ENCODE results near the gene STARD10. TPM values are rescaled to one million over a fixed set of nuclear protein-coding genes. Genes with fewer than 3 reads are reported as not detected.
A peak's percentile ranks its signal among the peaks of the same experiment; 100 is the strongest.

The STARD10 gene
- total and polyA plus RNA-seq, 8 donors, result 99.5 to 366 (median 164) TPM

DNA sequence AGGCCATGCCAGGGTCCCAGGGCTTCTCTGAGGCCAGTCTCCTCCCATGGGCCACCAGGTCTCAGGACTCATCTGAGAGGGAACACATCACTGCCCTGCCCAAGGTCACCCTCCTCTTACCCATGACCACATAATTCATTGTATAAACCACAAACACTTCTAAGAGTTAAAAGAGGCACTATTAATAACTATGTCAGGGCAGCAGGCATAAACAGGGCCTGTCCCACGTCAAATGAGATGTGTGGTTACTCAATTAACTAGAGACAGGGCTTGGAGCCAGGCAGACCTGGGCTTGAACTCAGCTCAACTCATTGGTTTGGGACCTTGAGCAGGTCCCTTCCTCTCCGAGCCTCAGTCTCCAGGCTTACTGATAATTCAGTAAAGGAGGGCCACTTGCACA lies 74.7 kb downstream of the STARD10 start:
- no peak for ATAC-seq
- no peaks in the 10 kb centered on the region for H3K27me3 ChIP-seq
- H3K4me1 ChIP-seq, result peaks cover 13 to 27% (median 20%) of the 10 kb centered on the region in 3 donors
- peak in 1 of 6 donors; percentile 44 for DNase-seq
- H3K36me3 ChIP-seq, result no peaks in the 10 kb centered on the region
- no peak for FAIRE-seq
- 1 to 8% methylated on average over 2 of the region's 2 CpGs for WGBS, 2 donors
- TF ChIP-seq, protein P1, sequence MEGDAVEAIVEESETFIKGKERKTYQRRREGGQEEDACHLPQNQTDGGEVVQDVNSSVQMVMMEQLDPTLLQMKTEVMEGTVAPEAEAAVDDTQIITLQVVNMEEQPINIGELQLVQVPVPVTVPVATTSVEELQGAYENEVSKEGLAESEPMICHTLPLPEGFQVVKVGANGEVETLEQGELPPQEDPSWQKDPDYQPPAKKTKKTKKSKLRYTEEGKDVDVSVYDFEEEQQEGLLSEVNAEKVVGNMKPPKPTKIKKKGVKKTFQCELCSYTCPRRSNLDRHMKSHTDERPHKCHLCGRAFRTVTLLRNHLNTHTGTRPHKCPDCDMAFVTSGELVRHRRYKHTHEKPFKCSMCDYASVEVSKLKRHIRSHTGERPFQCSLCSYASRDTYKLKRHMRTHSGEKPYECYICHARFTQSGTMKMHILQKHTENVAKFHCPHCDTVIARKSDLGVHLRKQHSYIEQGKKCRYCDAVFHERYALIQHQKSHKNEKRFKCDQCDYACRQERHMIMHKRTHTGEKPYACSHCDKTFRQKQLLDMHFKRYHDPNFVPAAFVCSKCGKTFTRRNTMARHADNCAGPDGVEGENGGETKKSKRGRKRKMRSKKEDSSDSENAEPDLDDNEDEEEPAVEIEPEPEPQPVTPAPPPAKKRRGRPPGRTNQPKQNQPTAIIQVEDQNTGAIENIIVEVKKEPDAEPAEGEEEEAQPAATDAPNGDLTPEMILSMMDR (IDR thresholded peaks at IDR 0.05), result no peak
- intact Hi-C loops (cut with DNase I), result no loop called here
- H3K9me3 ChIP-seq, result no peaks in the 10 kb centered on the region
- H3K27ac ChIP-seq, result peak overlapping the region in 2 of 4 donors; percentile 54 to 77
- peak overlapping the region in 1 of 4 donors; percentile 58 for H3K4me3 ChIP-seq

DNA sequence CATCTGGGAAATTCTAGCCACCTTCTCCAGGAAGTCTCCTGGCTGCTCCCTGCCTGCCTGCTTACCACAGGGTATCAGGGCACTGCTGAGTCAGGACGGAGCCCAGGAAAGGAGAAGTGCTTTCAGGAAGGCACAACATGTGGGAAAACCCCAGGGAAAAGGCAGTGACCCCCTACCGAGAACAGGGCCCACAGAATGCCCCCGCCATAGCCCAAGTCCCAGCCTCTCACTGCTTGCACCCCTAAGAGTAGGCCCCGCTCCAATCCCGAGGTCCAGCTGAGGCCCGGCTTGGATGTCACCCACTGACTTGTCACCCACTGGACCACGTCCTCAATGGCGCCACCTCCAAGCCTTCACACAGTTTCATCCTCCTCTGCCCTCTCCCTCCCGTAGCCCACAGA lies 75.7 kb downstream of the STARD10 start:
- FAIRE-seq, result no peak
- intact Hi-C loops (cut with DNase I), result no loop called here
- Histone ChIP-seq H3K9me3 (no peaks in the 10 kb centered on the region), H3K27ac (peak overlapping the region in 1 of 4 donors; percentile 77), H3K4me1 (peaks cover 13 to 24% (median 20%) of the 10 kb centered on the region in 3 donors), H3K27me3 (no peaks in the 10 kb centered on the region), H3K4me3 (no peak overlapping the region), H3K36me3 (no peaks in the 10 kb centered on the region)
- ATAC-seq, result no peak
- peak in 1 of 6 donors; percentile 70 for DNase-seq
- TF ChIP-seq, protein P1 (IDR thresholded peaks at IDR 0.05), result no peak
- 79 to 89% methylated on average over 8 to 9 of the region's 9 CpGs for WGBS, 2 donors

DNA sequence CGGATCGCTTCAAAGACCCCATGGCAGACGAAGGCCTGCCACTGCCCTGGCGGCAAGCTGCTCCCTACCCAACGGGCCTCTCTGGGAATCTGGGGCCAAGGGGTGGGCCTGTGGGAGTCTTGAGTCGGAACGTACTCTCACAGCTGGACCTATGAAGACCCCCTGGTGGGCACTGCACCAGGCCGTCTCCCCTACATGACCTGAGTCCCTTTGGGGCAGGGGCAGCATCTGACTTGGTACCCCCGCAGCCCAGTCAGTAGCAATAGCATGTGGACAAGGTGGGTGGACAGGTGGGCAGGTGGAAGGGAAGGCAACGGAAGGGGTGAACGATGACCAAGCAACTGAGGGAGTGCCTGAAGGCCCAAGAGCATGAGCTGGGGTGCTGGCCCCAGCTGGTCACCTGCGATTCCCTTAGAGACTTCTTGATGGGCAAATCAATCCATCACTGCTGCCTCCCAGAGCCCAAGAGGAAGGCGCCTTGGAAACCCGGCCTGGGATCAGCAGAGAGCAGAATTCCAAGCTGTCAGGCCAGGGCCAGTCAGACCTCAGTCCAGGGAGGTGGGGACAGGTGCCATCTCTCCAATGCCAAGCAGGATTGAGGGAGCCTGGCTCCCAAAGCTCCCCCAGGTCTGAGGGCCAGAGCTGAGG lies 76.9 kb downstream of the STARD10 start:
- peak in 2 of 6 donors; percentile 17 to 58 for DNase-seq
- FAIRE-seq, result no peak
- intact Hi-C loops (cut with DNase I), result no loop called here
- Histone ChIP-seq H3K4me3 (no peak overlapping the region), H3K9me3 (no peaks in the 10 kb centered on the region), H3K4me1 (peaks cover 9 to 18% (median 15%) of the 10 kb centered on the region in 3 donors), H3K27ac (no peak overlapping the region), H3K36me3 (peaks cover 0 to 2% (median 0%) of the 10 kb centered on the region in 3 donors), H3K27me3 (no peaks in the 10 kb centered on the region)
- TF ChIP-seq, protein P1 (IDR thresholded peaks at IDR 0.05), result no peak
- no peak for ATAC-seq
- 87 to 88% methylated on average over 14 of the region's 14 CpGs for WGBS, 2 donors

DNA sequence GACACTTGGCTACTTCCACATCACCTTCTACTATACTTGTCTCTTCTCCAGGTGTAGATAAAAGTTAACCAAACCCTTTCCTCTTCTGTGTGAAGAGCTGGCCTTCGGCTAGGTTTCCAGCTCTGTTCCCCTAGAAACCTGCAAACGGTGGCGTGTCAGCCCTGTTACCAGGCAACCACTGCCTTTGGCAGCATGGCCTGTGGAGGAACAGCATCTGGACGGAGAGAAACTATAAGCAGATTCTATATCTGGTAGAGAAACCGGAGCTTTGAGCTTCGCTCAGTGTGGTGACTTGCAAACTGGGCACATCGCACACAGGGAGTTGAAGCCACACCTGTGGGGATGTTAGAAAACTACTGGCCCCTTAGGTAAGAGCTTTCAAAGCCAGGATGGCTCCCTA lies 77.6 kb downstream of the STARD10 start:
- intact Hi-C loops (cut with DNase I), result no loop called here
- whole genome bisulfite sequencing, 2 donors, result 42 to 51% methylated on average over 7 of the region's 7 CpGs
- TF ChIP-seq, protein P1 (IDR thresholded peaks at IDR 0.05), result no peak
- no peak overlapping the region for H3K27ac ChIP-seq
- H3K4me1 ChIP-seq, result peaks cover 9 to 18% (median 15%) of the 10 kb centered on the region in 3 donors
- H3K9me3 ChIP-seq, result no peaks in the 10 kb centered on the region
- DNase-seq (peak in 3 of 6 donors; percentile 27 to 43 (median 32)), FAIRE-seq (no peak), ATAC-seq (peak in 2 of 4 donors; percentile 20 to 48)
- H3K36me3 ChIP-seq, result peaks cover 0 to 5% (median 0%) of the 10 kb centered on the region in 3 donors
- H3K4me3 ChIP-seq, result no peak overlapping the region
- H3K27me3 ChIP-seq, result no peaks in the 10 kb centered on the region

DNA sequence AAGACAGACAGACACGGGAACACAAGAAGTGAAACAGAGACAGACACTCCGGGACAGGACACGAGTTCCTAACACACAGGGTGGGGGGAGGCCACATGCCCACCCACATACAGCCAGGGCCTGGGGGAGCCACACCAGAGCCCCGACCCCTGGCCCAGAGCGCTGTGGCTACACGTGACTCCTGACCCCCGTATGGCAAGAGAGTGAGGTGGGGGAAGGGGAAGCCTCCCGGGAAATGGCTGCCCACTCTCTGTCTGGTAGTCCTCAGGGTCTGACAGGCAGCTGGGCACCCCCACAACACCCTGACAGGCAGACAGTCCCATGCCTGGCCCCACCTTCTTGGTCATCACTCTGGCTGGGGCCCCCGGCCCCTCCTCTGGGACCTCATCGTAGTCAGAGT lies 81.0 kb downstream of the STARD10 start:
- H3K4me3 ChIP-seq, result no peak overlapping the region
- no peak overlapping the region for H3K27ac ChIP-seq

More for the DNA sequence above, 81.0 kb downstream of the STARD10 start:
- Histone ChIP-seq H3K9me3 (no peaks in the 10 kb centered on the region), H3K4me1 (no peaks in the 10 kb centered on the region), H3K36me3 (peaks cover 0 to 33% (median 0%) of the 10 kb centered on the region in 3 donors), H3K27me3 (no peaks in the 10 kb centered on the region)
- DNase-seq (no peak), ATAC-seq (peak in 1 of 4 donors; percentile 6), FAIRE-seq (no peak)
- TF ChIP-seq, protein P1 (IDR thresholded peaks at IDR 0.05), result no peak
- intact Hi-C loops (cut with DNase I), result no loop called here
- 79 to 88% methylated on average over 10 of the region's 10 CpGs for WGBS, 2 donors

Measured in pancreas (tissue), 10 donors.